Dermis microvascular lymphatic vessel endothelial cell (primary cell): ENCODE data around the gene CA10. TPM values are rescaled to one million over a fixed set of nuclear protein-coding genes. Genes with fewer than 3 reads are reported as not detected.

Experiments used
- DNase-seq, 2 donors: peaks; one replicate each; pipeline versions ENCODE4 v3.0.0 to v3.0.0-alpha.2; 2010; ENCODE audit warnings: low read depth in 2 of 2
- total RNA-seq: library from RNA; depleted of rRNA; stranded (reverse); fragments of >200 nt; gene quantifications from 2 replicates; pipeline ENCODE4 v1.2.1, GENCODE V29; 2014

The CA10 gene
- total RNA-seq, 1 donor from 2014 or later = not detected

- DNase-seq = no peak
These were observed 204.2 kb downstream of the CA10 start for GRCh38 chr17:51954232-51954765.

GRCh38 chr17:51951741-51952140 lies 206.8 kb downstream of the CA10 start:
- no peak for DNase-seq

- no peak for DNase-seq
These were observed 210.4 kb downstream of the CA10 start for GRCh38 chr17:51948128-51948527.

GRCh38 chr17:51947160-51947735 lies 211.3 kb downstream of the CA10 start:
- no peak for DNase-seq

- no peak for DNase-seq
These were observed 212.2 kb downstream of the CA10 start for GRCh38 chr17:51946311-51946710.

GRCh38 chr17:51941272-51941671 lies 217.2 kb downstream of the CA10 start:
- DNase-seq = no peak

GRCh38 chr17:51937264-51937663 lies 221.2 kb downstream of the CA10 start:
- no peak for DNase-seq

- no peak for DNase-seq
These were observed 223.0 kb downstream of the CA10 start for GRCh38 chr17:51935477-51935876.

GRCh38 chr17:51933647-51934046 lies 224.9 kb downstream of the CA10 start:
- no peak for DNase-seq

- DNase-seq = no peak
These were observed 232.1 kb downstream of the CA10 start for GRCh38 chr17:51926448-51926847.

GRCh38 chr17:51921500-51921899 lies 237.0 kb downstream of the CA10 start:
- DNase-seq = no peak

- no peak for DNase-seq
These were observed 243.9 kb downstream of the CA10 start for GRCh38 chr17:51914577-51914976.

- DNase-seq = no peak
These were observed 244.9 kb downstream of the CA10 start for GRCh38 chr17:51913491-51914205.

- no peak for DNase-seq
These were observed 245.6 kb downstream of the CA10 start for GRCh38 chr17:51912939-51913338.

GRCh38 chr17:51911237-51911636 lies 247.3 kb downstream of the CA10 start:
- DNase-seq = no peak

- DNase-seq = no peak
These were observed 248.5 kb downstream of the CA10 start for GRCh38 chr17:51909971-51910370.

GRCh38 chr17:51908841-51909537 lies 249.5 kb downstream of the CA10 start:
- no peak for DNase-seq

GRCh38 chr17:51907041-51907440 lies 251.5 kb downstream of the CA10 start:
- no peak for DNase-seq

- DNase-seq = no peak
These were observed 254.1 kb downstream of the CA10 start for GRCh38 chr17:51904379-51904778.

GRCh38 chr17:51901242-51901641 lies 257.3 kb downstream of the CA10 start:
- no peak for DNase-seq

- no peak for DNase-seq
These were observed 266.6 kb downstream of the CA10 start for GRCh38 chr17:51891936-51892335.

- DNase-seq = no peak
These were observed 267.8 kb downstream of the CA10 start for GRCh38 chr17:51890710-51891109.

GRCh38 chr17:51888816-51889215 lies 269.7 kb downstream of the CA10 start:
- DNase-seq = no peak
